B cell (primary cell): Measurements from ENCODE around the gene TYROBP. TPM values are rescaled to one million over a fixed set of nuclear protein-coding genes. Genes with fewer than 3 reads are reported as not detected.

Experiments
- ATAC-seq: fragments of 200-7000 bp; cut with Tn5 transposase; one replicate; pipeline ENCODE4 v1.10.0; 2021; ENCODE audit warnings: low read depth, mild to moderate bottlenecking, moderate number of reproducible peaks, moderate library complexity
- CTCF ChIA-PET: fragments of 350-600 bp; sonication (Branson Sonifier 250); formaldehyde crosslinking; loops from one replicate; lab custom pipeline; 2021; ENCODE audit warnings: antibody characterized with exemption, inconsistent platforms; lab: Charles Lee
- POLR2A ChIA-PET: fragments of 350-600 bp; sonication (Branson Sonifier 250); formaldehyde crosslinking; loops from one replicate; lab custom pipeline; 2021; ENCODE audit warnings: antibody characterized with exemption; lab: Charles Lee
- DNase-seq: peaks from one replicate; pipeline ENCODE4 v3.0.0; 2013
- H2AFZ ChIP-seq: 2 replicates; pipeline ENCODE4 v1.6.1; 2012; ENCODE audit warnings: mild to moderate bottlenecking, low read depth, low read length; ENCODE audit not compliant: insufficient read depth, poor library complexity, severe bottlenecking
- H3K27ac ChIP-seq, 2 donors: 1 replicate in 1 of 2; 2 replicates in 1 of 2; pipeline ENCODE4 v1.5.1; 2012 to 2013; ENCODE audit warnings: low read length in 2 of 2, mild to moderate bottlenecking in 2 of 2, moderate library complexity in 1 of 2
- H3K27me3 ChIP-seq, 4 experiments: fragments of 200-600 bp in 1 of 4; sonication (generic) in 1 of 4; replicated peaks in 1 of 4; 1 replicate in 2 of 4; 2 replicates in 2 of 4; pipeline versions ENCODE4 v1.6.1 to v1.7.0; 2013 to 2016; ENCODE audit warnings: low read length in 3 of 4, mild to moderate bottlenecking in 2 of 4, mixed read lengths in 1 of 4, moderate library complexity in 1 of 4; ENCODE audit not compliant: insufficient read depth in 4 of 4, control insufficient read depth in 3 of 4; ENCODE audit errors: control extremely low read depth in 1 of 4
- H3K36me3 ChIP-seq, 2 experiments: replicated peaks in 1 of 2; 1 replicate in 1 of 2; 2 replicates in 1 of 2; pipeline versions ENCODE4 v1.6.1 to v1.7.1; 2013; ENCODE audit warnings: low read length in 1 of 2; ENCODE audit not compliant: insufficient read depth in 2 of 2, control insufficient read depth in 1 of 2; ENCODE audit errors: control extremely low read depth in 1 of 2, extremely low read depth in 1 of 2
- H3K4me1 ChIP-seq, 2 donors: fragments of 200-600 bp in 1 of 2; sonication (generic) in 1 of 2; 1 replicate in 1 of 2; 2 replicates in 1 of 2; pipeline versions ENCODE4 v1.5.1 to v1.6.1; 2013 to 2017; ENCODE audit warnings: low read length in 2 of 2; ENCODE audit not compliant: control insufficient read depth in 2 of 2, insufficient read depth in 2 of 2
- H3K4me2 ChIP-seq: replicated peaks from 2 replicates; pipeline ENCODE3; 2012; ENCODE audit warnings: mild to moderate bottlenecking, low read depth, low read length; ENCODE audit not compliant: poor library complexity, severe bottlenecking
- H3K4me3 ChIP-seq, 5 experiments: fragments of 200-600 bp in 1 of 5; sonication (generic) in 1 of 5; 1 replicate in 3 of 5; 2 replicates in 2 of 5; pipeline versions ENCODE4 v1.5.1 to v1.7.0; 2011 to 2016; ENCODE audit warnings: low read length in 4 of 5, mild to moderate bottlenecking in 4 of 5, low read depth in 2 of 5, control low read depth in 1 of 5, moderate library complexity in 1 of 5; ENCODE audit not compliant: insufficient read depth in 1 of 5; ENCODE audit errors: control extremely low read depth in 1 of 5, extremely low read depth in 1 of 5
- H3K79me2 ChIP-seq: fragments of 200-600 bp; sonication (generic); one replicate; pipeline ENCODE4 v1.6.0; 2016; ENCODE audit warnings: low read length; ENCODE audit not compliant: control insufficient read depth, insufficient read depth
- H3K9ac ChIP-seq: fragments of 200-600 bp; sonication (generic); 2 replicates; pipeline ENCODE4 v1.6.1; 2017; ENCODE audit warnings: mild to moderate bottlenecking, low read length, moderate library complexity
- H3K9me3 ChIP-seq, 3 donors: one replicate each; pipeline versions ENCODE4 v1.6.1 to v1.7.1; 2013; ENCODE audit warnings: low read length in 2 of 3; ENCODE audit not compliant: control insufficient read depth in 2 of 3, insufficient read depth in 1 of 3; ENCODE audit errors: control extremely low read depth in 1 of 3
- H4K20me1 ChIP-seq: 2 replicates; pipeline ENCODE4 v1.6.0; 2012; ENCODE audit warnings: mild to moderate bottlenecking, low read length; ENCODE audit not compliant: insufficient read depth, control insufficient read depth, poor library complexity, severe bottlenecking
- H3K27ac Mint-ChIP-seq: one replicate; pipeline ENCODE4 v1.8.0; 2021; ENCODE audit warnings: mixed read lengths
- H3K27me3 Mint-ChIP-seq: one replicate; pipeline ENCODE4 v1.8.0; 2021; ENCODE audit warnings: mixed read lengths
- H3K4me1 Mint-ChIP-seq: one replicate; pipeline ENCODE4 v1.8.0; 2021; ENCODE audit warnings: mixed read lengths
- H3K4me3 Mint-ChIP-seq: one replicate; pipeline ENCODE4 v1.8.0; 2021; ENCODE audit warnings: mixed read lengths
- H3K9me3 Mint-ChIP-seq: one replicate; pipeline ENCODE4 v1.8.0; 2022; ENCODE audit warnings: mixed read lengths; ENCODE audit not compliant: insufficient read depth
- CTCF ChIP-seq: fragments of 200-600 bp; IDR thresholded peaks from one replicate; pipeline ENCODE4 v1.8.0; 2022; ENCODE audit warnings: antibody characterized with exemption, mild to moderate bottlenecking
- EZH2 ChIP-seq: IDR thresholded peaks from 2 replicates; pipeline ENCODE4 v1.6.1; 2012; ENCODE audit warnings: borderline replicate concordance, low read depth, mild to moderate bottlenecking, moderate library complexity, low read length; ENCODE audit not compliant: insufficient read depth, poor library complexity, severe bottlenecking
- WGBS: methylation state at CpG from one replicate; pipeline ENCODE4 v1.1.5; 2013; ENCODE audit warnings: missing lambda C conversion rate; ENCODE audit not compliant: insufficient coverage; 5-methylcytosine and 5-hydroxymethylcytosine counted together
- intact Hi-C: fragments of 100-400 bp; cut with micrococcal nuclease; formaldehyde crosslinking; loops from one replicate; pipeline ENCODE4 v1.10.0; 2022
- polyA plus RNA-seq: library from polyadenylated mRNA; depleted of rRNA; stranded (reverse); fragments of >200 nt; gene quantifications from 2 replicates; pipeline ENCODE4 v1.2.3, GENCODE V29; 2012
- total RNA-seq, 2 donors: library from RNA; stranded (reverse); fragments of 120-200 nt in 1 of 2; gene quantifications; 1 replicate in 1 of 2; 2 replicates in 1 of 2; pipeline versions ENCODE4 v1.2.3 to v1.2.4, GENCODE V29; 2013 to 2022

The TYROBP gene
- total and polyA plus RNA-seq, 2 donors (not counting 1 experiment from before 2014, with no cell fraction given) = 2.7 to 25.6 TPM

GRCh38 chr19:35955881-35956634 lies 48.0 kb upstream of the TYROBP start:
- peaks cover 0 to 24% (median 8%) of the 10 kb centered on the region in 4 experiments for H3K27me3 ChIP-seq
- H2AFZ ChIP-seq = no peak overlapping the region
- no peak overlapping the region for H3K9ac ChIP-seq
- CTCF ChIA-PET = interaction anchor here (0.6 to 0.8 kb wide), 3 partner anchors 213 to 534 kb away, joined by 3 to 4 read pairs (median 3); no protein-coding TSS in a partner anchor
- H3K4me3 ChIP-seq = no peak overlapping the region
- intact Hi-C loops = no loop called here
- H3K9me3 Mint-ChIP-seq = no peaks in the 10 kb centered on the region
- H4K20me1 ChIP-seq = no peaks in the 10 kb centered on the region
- no peaks in the 10 kb centered on the region for H3K79me2 ChIP-seq
- peaks cover 13% of the 10 kb centered on the region for H3K27me3 Mint-ChIP-seq
- DNase-seq (no peak), ATAC-seq (no peak)
- POLR2A ChIA-PET = no interaction called here
- no peak overlapping the region for H3K4me3 Mint-ChIP-seq
- no peak overlapping the region for H3K4me2 ChIP-seq
- H3K27ac Mint-ChIP-seq = no peak overlapping the region
- H3K4me1 ChIP-seq = peaks cover 27 to 33% of the 10 kb centered on the region in 2 donors
- TF ChIP-seq CTCF = no peak
- TF ChIP-seq EZH2 = no peak
- peaks cover 0 to 18% (median 0%) of the 10 kb centered on the region in 3 donors for H3K9me3 ChIP-seq
- WGBS = no CpG with 5 or more reads among the region's 6 CpGs
- H3K27ac ChIP-seq = no peak overlapping the region
- H3K4me1 Mint-ChIP-seq = peaks cover 24% of the 10 kb centered on the region
- no peaks in the 10 kb centered on the region for H3K36me3 ChIP-seq

GRCh38 chr19:35949131-35949530 lies 41.0 kb upstream of the TYROBP start:
- Histone ChIP-seq H3K4me2 (no peak overlapping the region), H4K20me1 (no peaks in the 10 kb centered on the region), H3K9ac (no peak overlapping the region), H3K27me3 (no peaks in the 10 kb centered on the region), H3K36me3 (no peaks in the 10 kb centered on the region), H3K4me1 (peaks cover 14 to 20% of the 10 kb centered on the region in 2 donors), H2AFZ (no peak overlapping the region), H3K9me3 (peaks cover 0 to 11% (median 0%) of the 10 kb centered on the region in 3 donors), H3K4me3 (no peak overlapping the region), H3K79me2 (no peaks in the 10 kb centered on the region), H3K27ac (no peak overlapping the region)
- DNase-seq = no peak
- H3K27me3 Mint-ChIP-seq = peaks cover 7% of the 10 kb centered on the region
- H3K9me3 Mint-ChIP-seq = no peaks in the 10 kb centered on the region
- WGBS = 80% methylated on average over 1 of the region's 2 CpGs
- peaks cover 15% of the 10 kb centered on the region for H3K4me1 Mint-ChIP-seq
- CTCF ChIA-PET = interaction anchor here (0.8 to 1.2 kb wide), 3 partner anchors 10 to 221 kb away, joined by 3 to 4 read pairs (median 3); no protein-coding TSS in a partner anchor
- no peak for ATAC-seq
- TF ChIP-seq EZH2 (no peak), CTCF (no peak)
- H3K27ac Mint-ChIP-seq = no peak overlapping the region
- POLR2A ChIA-PET = no interaction called here
- H3K4me3 Mint-ChIP-seq = no peak overlapping the region
- intact Hi-C loops = no loop called here
